Esophagus (tissue), 2 donors: ENCODE data around the gene C21orf58. TPM values are rescaled to one million over a fixed set of nuclear protein-coding genes. Genes with fewer than 3 reads are reported as not detected.

Experiments
- H3K27ac ChIP-seq, 2 donors: one replicate each; pipeline ENCODE4 v1.5.1; 2013; ENCODE audit warnings: low read depth in 2 of 2, mild to moderate bottlenecking in 2 of 2, inconsistent platforms in 1 of 2, low read length in 1 of 2, moderate library complexity in 1 of 2
- H3K27me3 ChIP-seq, 2 donors: one replicate each; pipeline ENCODE4 v1.6.1; 2013; ENCODE audit warnings: low read length in 2 of 2, control low read depth in 1 of 2, mild to moderate bottlenecking in 1 of 2; ENCODE audit not compliant: insufficient read depth in 2 of 2, control insufficient read depth in 1 of 2
- H3K36me3 ChIP-seq, 2 donors: one replicate each; pipeline ENCODE4 v1.6.1; 2013; ENCODE audit warnings: low read length in 1 of 2; ENCODE audit not compliant: control insufficient read depth in 2 of 2, insufficient read depth in 2 of 2
- H3K4me1 ChIP-seq, 2 donors: one replicate each; pipeline ENCODE4 v1.6.1; 2013; ENCODE audit warnings: low read length in 1 of 2; ENCODE audit not compliant: control insufficient read depth in 2 of 2, insufficient read depth in 2 of 2
- H3K4me3 ChIP-seq, 2 donors: one replicate each; pipeline ENCODE4 v1.5.1; 2013; ENCODE audit warnings: low read length in 2 of 2, mild to moderate bottlenecking in 2 of 2, low read depth in 1 of 2, moderate library complexity in 1 of 2
- H3K9me3 ChIP-seq, 2 donors: one replicate each; pipeline ENCODE4 v1.6.1; 2013; ENCODE audit warnings: mild to moderate bottlenecking in 2 of 2, low read depth in 1 of 2, low read length in 1 of 2, moderate library complexity in 1 of 2; ENCODE audit not compliant: control insufficient read depth in 2 of 2, insufficient read depth in 1 of 2
- WGBS, 2 donors: extraction: QIAGEN DNeasy Blood & Tissue Kit; methylation state at CpG; one replicate each; pipeline ENCODE4 v1.1.7; 2013; 5-methylcytosine and 5-hydroxymethylcytosine counted together
- polyA plus RNA-seq, 2 donors: library from polyadenylated mRNA; stranded (reverse); fragments of 200-250 nt; gene quantifications; one replicate each; pipeline ENCODE4 v1.2.3, GENCODE V29; 2013
- donor health status: healthy with polysubstance abuse.
- donor health status: Bipolar disorder and iron deficiency.

The C21orf58 gene
- polyA plus RNA-seq, 2 donors, result 2.5 to 7.1 TPM

DNA sequence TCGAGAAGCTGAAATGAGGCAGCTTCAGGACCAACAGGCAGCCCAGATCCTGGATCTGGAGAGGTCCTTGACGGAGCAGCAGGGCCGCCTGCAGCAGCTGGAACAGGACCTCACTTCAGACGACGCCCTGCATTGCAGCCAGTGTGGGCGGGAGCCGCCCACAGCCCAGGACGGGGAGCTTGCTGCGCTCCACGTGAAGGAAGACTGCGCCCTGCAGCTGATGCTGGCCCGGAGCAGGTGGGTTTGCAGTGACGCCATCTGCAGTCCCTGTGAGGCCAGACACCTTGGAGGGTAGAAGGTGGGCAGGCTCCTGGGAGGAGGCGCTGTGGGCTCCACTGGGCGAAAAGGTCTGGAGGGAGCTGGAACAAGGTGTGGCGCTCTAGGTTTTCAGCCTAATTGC lies 40.0 kb upstream of the C21orf58 start:
- no peak overlapping the region for H3K27ac ChIP-seq
- H3K4me3 ChIP-seq, result no peak overlapping the region
- WGBS, 2 donors, result 90 to 93% methylated on average over 16 of the region's 16 CpGs
- no peaks in the 10 kb centered on the region for H3K4me1 ChIP-seq
- H3K9me3 ChIP-seq, result no peaks in the 10 kb centered on the region
- H3K27me3 ChIP-seq, result no peaks in the 10 kb centered on the region
- peaks cover 11 to 38% of the 10 kb centered on the region in 2 donors for H3K36me3 ChIP-seq

DNA sequence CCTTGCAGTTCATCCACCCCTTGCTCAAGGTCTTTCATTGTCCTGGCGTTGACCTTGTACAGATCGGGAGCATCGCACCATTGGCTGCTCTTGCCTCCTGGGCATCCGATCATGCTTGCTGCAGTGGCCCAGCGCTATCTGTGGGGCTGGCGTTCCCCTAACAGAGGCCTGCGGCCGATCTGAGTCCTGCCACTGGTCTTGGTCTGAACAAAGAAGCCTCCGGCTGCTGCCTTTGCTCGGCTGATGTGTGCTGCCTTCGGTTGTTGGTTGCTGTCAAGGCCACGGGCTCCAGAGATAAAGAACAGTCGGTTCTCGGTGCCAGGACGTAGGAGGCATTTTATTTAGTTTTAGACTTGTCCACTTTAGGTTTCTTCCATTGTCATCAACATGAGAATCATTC lies 39.3 kb upstream of the C21orf58 start:
- H3K4me3 ChIP-seq, result no peak overlapping the region
- H3K4me1 ChIP-seq, result no peaks in the 10 kb centered on the region
- WGBS, 2 donors, result 85 to 92% methylated on average over 15 of the region's 15 CpGs
- peaks cover 14 to 39% of the 10 kb centered on the region in 2 donors for H3K36me3 ChIP-seq
- no peak overlapping the region for H3K27ac ChIP-seq
- no peaks in the 10 kb centered on the region for H3K9me3 ChIP-seq
- H3K27me3 ChIP-seq, result no peaks in the 10 kb centered on the region

DNA sequence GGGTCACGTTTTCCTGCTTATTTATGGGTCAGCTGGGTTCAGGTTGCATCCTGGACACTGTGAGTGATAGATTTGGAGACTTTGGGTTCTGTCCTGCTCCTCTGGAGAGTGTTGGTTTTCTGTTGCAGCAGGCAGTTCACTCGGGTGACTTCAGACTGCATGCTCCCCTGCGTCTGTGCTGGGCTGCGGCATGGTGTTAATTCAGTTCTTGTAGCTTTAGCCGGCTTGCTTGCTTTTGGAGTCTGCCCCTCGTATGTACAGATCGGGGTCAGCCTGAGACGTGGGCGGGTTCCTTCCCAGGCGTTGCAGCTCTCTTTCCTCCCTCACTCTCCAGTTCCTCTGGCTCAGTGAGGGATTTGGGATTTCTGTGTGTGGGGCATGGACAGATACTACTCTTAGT lies 38.3 kb upstream of the C21orf58 start:
- H3K36me3 ChIP-seq, result peaks cover 14 to 47% of the 10 kb centered on the region in 2 donors

DNA sequence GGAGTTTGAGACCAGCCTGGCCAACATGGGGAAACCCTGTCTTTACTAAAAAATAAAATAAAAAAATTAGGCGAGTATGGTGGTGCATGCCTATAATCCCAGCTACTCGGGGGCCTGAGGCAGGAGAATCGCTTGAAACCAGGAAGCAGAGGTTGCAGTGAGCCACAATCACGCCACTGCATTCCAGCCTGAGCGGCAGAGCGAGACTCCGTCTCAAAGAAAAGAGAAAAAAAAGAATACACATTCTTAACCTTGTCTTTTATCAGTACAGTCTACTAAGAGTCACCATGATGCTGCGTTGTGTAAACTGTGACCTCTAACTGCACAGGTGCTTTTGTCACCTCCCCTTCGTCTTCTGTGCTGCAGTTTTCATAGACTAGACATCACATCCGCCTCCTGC lies 37.5 kb upstream of the C21orf58 start:
- 93% methylated on average over 10 of the region's 10 CpGs for WGBS, 2 donors
- Histone ChIP-seq H3K27ac (no peak overlapping the region), H3K4me3 (no peak overlapping the region), H3K27me3 (no peaks in the 10 kb centered on the region), H3K9me3 (no peaks in the 10 kb centered on the region), H3K4me1 (no peaks in the 10 kb centered on the region), H3K36me3 (peaks cover 17 to 48% of the 10 kb centered on the region in 2 donors)

More for the DNA sequence above, 38.3 kb upstream of the C21orf58 start:
- Histone ChIP-seq H3K4me1 (no peaks in the 10 kb centered on the region), H3K27me3 (no peaks in the 10 kb centered on the region), H3K9me3 (no peaks in the 10 kb centered on the region), H3K4me3 (no peak overlapping the region), H3K27ac (no peak overlapping the region)
- WGBS, 2 donors, result 80 to 82% methylated on average over 10 of the region's 10 CpGs

DNA sequence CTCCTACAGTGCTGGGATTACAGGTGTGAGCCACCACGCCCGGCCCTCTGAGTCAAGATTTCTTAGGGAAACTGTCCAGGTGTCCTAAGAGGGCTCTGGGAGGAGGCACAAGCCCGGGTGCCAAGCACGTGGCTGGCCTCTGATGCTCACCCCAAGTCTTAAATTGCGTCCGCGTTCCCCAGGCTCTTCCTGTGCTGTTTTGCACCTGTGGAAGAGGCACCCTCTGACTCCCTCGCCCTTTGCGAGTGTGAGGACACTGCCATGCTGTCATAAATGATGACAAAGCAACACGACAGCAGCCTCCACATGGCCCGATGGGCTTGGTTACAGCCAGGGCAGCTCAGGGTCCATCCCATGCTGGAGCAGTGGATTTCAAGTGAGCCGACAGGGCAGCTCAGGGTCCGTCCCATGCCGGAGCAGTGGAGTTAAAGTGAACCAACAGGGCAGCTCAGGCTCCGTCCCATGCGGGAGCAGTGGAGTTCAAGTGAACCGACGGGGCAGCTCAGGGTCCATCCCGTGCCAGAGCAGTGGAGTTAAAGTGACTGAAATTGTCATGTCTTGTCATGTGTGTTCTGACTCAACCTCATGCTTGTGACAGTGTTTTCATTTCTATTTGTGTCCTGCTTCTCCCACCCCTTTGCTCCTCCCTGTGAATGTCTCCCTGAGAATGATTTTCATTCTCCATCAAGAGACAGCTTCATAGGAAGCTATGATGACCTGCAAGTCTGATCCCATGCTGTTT lies 34.2 kb upstream of the C21orf58 start:
- no peaks in the 10 kb centered on the region for H3K27me3 ChIP-seq
- H3K27ac ChIP-seq, result no peak overlapping the region
- 89 to 92% methylated on average over 19 of the region's 19 CpGs for WGBS, 2 donors
- no peaks in the 10 kb centered on the region for H3K4me1 ChIP-seq
- H3K4me3 ChIP-seq, result no peak overlapping the region
- no peaks in the 10 kb centered on the region for H3K9me3 ChIP-seq
- peaks cover 18 to 63% of the 10 kb centered on the region in 2 donors for H3K36me3 ChIP-seq

DNA sequence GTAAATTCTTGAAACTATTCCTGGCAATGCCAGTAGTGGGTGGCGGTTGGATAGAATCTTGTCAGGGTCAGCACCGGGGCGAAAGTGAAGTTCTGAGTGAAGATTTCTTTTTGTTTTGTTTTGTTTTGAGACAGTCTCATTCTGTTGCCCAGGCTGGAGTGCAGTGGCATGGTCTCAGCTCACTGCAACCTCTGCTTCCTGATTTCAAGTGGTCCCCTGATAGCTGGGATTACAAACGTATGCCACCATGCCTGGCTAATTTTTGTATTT lies 33.6 kb upstream of the C21orf58 start:
- Histone ChIP-seq H3K4me3 (no peak overlapping the region), H3K27me3 (no peaks in the 10 kb centered on the region), H3K36me3 (peaks cover 20 to 66% of the 10 kb centered on the region in 2 donors), H3K4me1 (no peaks in the 10 kb centered on the region), H3K9me3 (no peaks in the 10 kb centered on the region), H3K27ac (no peak overlapping the region)
- WGBS, 2 donors, result 89 to 90% methylated on average over 4 of the region's 4 CpGs

DNA sequence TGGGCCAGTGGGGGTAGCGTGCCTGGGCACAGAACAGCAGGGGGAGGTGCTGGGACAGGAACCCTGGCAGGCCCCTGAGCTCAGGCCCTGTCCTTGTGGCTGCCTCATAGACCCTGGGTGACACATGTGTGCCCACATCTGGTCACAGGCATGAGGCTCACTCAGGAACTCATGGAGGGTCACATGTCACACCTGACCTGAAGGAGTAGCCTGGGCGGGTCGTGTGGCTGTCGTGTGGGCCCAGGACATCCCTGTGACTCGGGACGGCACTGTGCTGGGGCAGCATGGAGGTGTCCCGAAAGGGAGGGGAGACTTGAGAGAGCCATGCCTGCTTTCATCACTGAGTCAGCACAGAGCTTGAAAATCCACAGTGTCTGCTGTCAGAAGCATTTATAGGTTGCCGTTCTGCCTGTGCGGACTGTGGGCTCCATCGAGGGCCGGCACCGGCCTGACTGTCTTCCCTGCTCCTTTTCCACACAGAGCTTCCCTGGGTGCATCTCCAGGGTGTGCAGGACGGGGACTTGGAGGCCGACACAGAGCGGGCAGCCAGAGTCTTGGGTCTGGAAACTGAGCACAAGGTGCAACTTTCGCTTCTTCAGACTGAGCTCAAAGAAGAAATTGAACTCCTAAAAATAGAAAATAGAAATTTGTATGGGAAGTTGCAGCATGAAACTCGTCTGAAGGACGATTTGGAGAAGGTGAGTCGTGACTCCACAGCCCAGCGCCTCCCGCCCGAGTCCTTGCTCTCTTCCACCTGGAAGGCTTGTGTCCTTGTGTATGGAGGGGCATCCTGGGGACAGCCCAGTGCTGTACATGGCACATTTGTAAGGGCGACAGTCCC lies 33.0 kb upstream of the C21orf58 start:
- peaks cover 20 to 68% of the 10 kb centered on the region in 2 donors for H3K36me3 ChIP-seq
- H3K4me1 ChIP-seq, result peaks cover 0 to 3% of the 10 kb centered on the region in 2 donors
- no peaks in the 10 kb centered on the region for H3K9me3 ChIP-seq
- no peak overlapping the region for H3K27ac ChIP-seq
- WGBS, 2 donors, result 88 to 89% methylated on average over 23 of the region's 23 CpGs
- H3K27me3 ChIP-seq, result no peaks in the 10 kb centered on the region
- no peak overlapping the region for H3K4me3 ChIP-seq

DNA sequence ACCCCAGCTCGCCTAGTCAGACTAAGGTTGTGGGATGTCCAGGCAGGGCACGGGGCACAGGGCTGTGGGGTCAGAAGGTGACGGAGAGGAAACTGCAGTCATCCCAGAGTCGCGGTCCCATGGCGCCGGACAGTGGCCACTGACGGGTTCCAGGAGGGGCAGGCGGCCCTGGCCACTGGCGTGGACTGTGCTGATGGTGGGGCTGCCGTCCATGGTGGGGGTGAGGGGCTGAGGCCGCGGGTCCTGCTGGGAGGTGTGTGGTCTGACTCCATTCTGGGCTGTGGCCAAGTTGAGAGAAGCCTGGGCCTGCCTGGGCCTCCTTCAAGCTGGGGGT lies 32.3 kb upstream of the C21orf58 start:
- H3K27me3 ChIP-seq, result no peaks in the 10 kb centered on the region
- H3K4me3 ChIP-seq, result no peak overlapping the region
- 88 to 92% methylated on average over 13 of the region's 13 CpGs for WGBS, 2 donors
- H3K9me3 ChIP-seq, result no peaks in the 10 kb centered on the region
- peaks cover 20 to 73% of the 10 kb centered on the region in 2 donors for H3K36me3 ChIP-seq
- peaks cover 0 to 4% of the 10 kb centered on the region in 2 donors for H3K4me1 ChIP-seq
- no peak overlapping the region for H3K27ac ChIP-seq

DNA sequence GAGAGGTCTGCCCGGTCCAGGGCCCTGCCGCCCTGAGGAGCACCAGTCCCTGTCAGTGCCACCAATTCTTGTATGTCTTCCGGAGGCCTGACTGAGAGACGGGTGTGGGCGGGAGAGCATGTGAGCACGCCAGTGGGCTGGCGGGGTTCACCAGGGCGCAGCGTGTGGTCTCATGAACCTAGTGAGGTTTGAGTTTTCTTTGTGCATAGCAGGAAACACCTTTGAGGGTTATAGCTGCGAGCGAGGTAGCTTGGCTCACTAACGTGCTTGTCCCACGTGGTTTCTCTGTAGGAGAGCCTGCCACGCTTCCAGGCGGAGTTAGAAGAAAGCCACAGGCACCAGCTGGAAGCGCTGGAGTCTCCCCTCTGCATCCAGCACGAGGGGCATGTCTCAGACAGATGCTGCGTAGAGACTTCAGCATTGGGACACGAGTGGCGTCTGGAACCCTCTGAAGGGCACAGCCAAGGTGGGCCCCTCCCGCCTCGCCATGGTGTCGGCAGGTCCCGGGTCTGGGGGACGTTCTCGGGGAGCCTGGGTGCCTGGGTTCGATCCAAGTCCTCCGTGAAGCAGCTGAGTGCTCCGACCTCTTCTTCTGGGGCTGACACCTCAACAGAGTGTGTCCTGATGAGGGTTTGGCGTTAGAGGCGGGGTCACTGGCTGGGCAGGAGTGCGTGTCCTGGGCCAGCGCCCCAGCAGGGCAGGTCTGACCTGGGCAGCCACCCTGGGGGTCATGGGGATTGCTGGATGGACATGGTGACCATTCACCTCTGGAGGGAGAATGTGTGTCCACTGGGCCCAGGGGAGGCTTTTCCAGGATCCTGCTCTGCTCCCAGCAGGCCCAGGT lies 31.7 kb upstream of the C21orf58 start:
- Histone ChIP-seq H3K4me1 (peaks cover 0 to 4% of the 10 kb centered on the region in 2 donors), H3K9me3 (no peaks in the 10 kb centered on the region), H3K27me3 (no peaks in the 10 kb centered on the region), H3K36me3 (peaks cover 20 to 79% of the 10 kb centered on the region in 2 donors), H3K27ac (no peak overlapping the region), H3K4me3 (no peak overlapping the region)
- 94 to 95% methylated on average over 33 of the region's 33 CpGs for WGBS, 2 donors
